H1 (cell line): ENCODE results near the gene OCEL1. TPM values are rescaled to one million over a fixed set of nuclear protein-coding genes. Genes with fewer than 3 reads are reported as not detected.

Experiments
- CEBPB ChIP-seq: IDR thresholded peaks from 2 replicates; pipeline ENCODE4 v1.6.1; 2012; ENCODE audit warnings: low read depth, low read length
- CHD2 ChIP-seq: IDR thresholded peaks from 2 replicates; pipeline ENCODE4 v1.6.1; 2012; ENCODE audit warnings: low read length, improper control_type of control experiment
- KDM1A ChIP-seq: fragments of 200-600, 300-600 bp; sonication (generic); IDR thresholded peaks from 2 replicates; pipeline ENCODE4 v1.7.1; 2016; ENCODE audit warnings: mild to moderate bottlenecking, low read length, borderline replicate concordance
- MAFK ChIP-seq: IDR thresholded peaks from 2 replicates; pipeline ENCODE4 v1.6.1; 2012; ENCODE audit warnings: low read depth, mild to moderate bottlenecking, improper control_type of control experiment, low read length
- NRF1 ChIP-seq: IDR thresholded peaks from 2 replicates; pipeline ENCODE4 v1.6.1; 2011; ENCODE audit warnings: mild to moderate bottlenecking, low read depth, low read length, improper control_type of control experiment
- POLR2A ChIP-seq, 2 experiments: IDR thresholded peaks; 1 replicate in 1 of 2; 2 replicates in 1 of 2; pipeline ENCODE4 v1.6.1; 2011; ENCODE audit warnings: low read depth in 2 of 2, low read length in 2 of 2, mild to moderate bottlenecking in 2 of 2; ENCODE audit errors: control extremely low read depth in 1 of 2
- RNF2 ChIP-seq: fragments of 200-900, 300-1000 bp; sonication (generic); IDR thresholded peaks from 2 replicates; pipeline ENCODE4 v1.7.1; 2016; ENCODE audit warnings: borderline replicate concordance, low read depth, mild to moderate bottlenecking, antibody characterized with exemption, low read length; ENCODE audit not compliant: poor library complexity, severe bottlenecking; ENCODE audit errors: missing control alignments
- TBP ChIP-seq: IDR thresholded peaks from 2 replicates; pipeline ENCODE4 v1.6.1; 2011; ENCODE audit warnings: low read depth, low read length, improper control_type of control experiment
- TEAD4 ChIP-seq: IDR thresholded peaks from 2 replicates; pipeline ENCODE4 v1.6.1; 2012; ENCODE audit warnings: low read depth, low read length, inconsistent platforms, mixed read lengths
- polyA plus RNA-seq, 7 experiments: library from polyadenylated mRNA; depleted of rRNA in 3 of 7; stranded (reverse) in 5 of 7; unstranded in 2 of 7; fragments of >200 nt in 5 of 7; fragments of 200-250 nt in 2 of 7; gene quantifications; 1 replicate in 5 of 7; 2 replicates in 1 of 7; 4 replicates in 1 of 7; pipeline versions ENCODE4 v1.2.1 to v1.2.3, GENCODE V29; 2011 to 2013; ENCODE audit warnings: missing spikeins in 2 of 7, mixed read lengths in 2 of 7
- total RNA-seq: library from RNA; stranded (reverse); fragmentation: NEBNext Ultra II Directional; extraction: Animal tissue kit (Norgen Biotek cat#: 25700); gene quantifications from 2 replicates; pipeline ENCODE4 v1.2.1, GENCODE V29; 2021

OCEL1 gene
- total and polyA plus RNA-seq, 2 of the 8 experiments (the other 6 are each of a cell fraction or from before 2014, with no cell fraction given), result 13.3 to 32.6 TPM

DNA sequence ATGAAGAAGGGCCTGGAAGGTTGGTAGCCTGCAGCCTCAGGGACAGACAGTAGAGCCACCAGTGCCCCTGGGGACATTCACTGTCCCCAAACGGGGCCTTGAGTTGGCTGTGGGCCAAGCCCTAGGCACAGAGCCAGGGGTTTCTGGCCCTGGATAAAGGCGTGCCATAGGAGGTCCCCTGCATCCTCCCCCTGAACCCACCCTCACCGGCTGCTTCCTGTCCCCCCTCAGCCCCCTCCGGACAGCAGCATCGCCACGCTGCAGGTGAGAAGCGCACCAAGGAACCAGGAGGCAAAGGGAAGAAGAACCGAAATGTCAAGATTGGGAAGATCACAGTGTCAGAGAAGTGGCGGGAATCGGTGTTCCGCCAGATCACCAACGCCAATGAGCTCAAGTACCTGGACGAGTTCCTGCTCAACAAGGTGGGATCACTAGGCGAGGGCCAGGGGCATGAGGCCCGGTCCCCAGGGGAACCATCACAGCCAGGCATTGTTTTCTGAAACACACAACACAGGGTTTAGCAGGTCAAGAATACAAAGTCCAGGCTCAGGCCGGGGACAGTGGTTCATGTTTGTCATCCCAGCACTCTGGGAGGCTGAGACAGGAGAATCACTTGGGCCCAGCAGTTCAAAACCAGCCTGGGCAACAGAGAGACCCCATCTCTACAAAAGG is 25.5 kb upstream of the OCEL1 start (continued):
- TF ChIP-seq NRF1 (no peak), POLR2A (IDR thresholded peaks at IDR 0.05; ENCODE audit: control extremely low read depth in 1 of 2, low read depth in 2 of 2, low read length in 2 of 2) (no peak), MAFK (no peak), TEAD4 (no peak), RNF2 (no peak), TBP (no peak), CHD2 (no peak), CEBPB (no peak), KDM1A (no peak)
